Stimulated activated naive CD8-positive, alpha-beta T cell treated with anti-CD3 and anti-CD28 coated beads, Interleukin-15, Interleukin-2, amounts not matched to agents 100 ng/mL and 50 ng/mL, for 24 hours (primary cell): ENCODE data around the gene DDX56.

Experiments used
- H3K27ac Mint-ChIP-seq: one replicate; pipeline ENCODE4 v1.8.0; 2021; ENCODE audit warnings: mild to moderate bottlenecking, mixed read lengths
- H3K27me3 Mint-ChIP-seq: one replicate; pipeline ENCODE4 v1.8.0; 2021; ENCODE audit warnings: mixed read lengths
- H3K36me3 Mint-ChIP-seq: one replicate; pipeline ENCODE4 v1.8.0; 2021; ENCODE audit warnings: low read depth, mixed read lengths
- H3K4me1 Mint-ChIP-seq: one replicate; pipeline ENCODE4 v1.8.0; 2021; ENCODE audit warnings: low read depth, mixed read lengths
- H3K4me3 Mint-ChIP-seq: one replicate; pipeline ENCODE4 v1.8.0; 2021; ENCODE audit warnings: mild to moderate bottlenecking, mixed read lengths
- H3K9me3 Mint-ChIP-seq: one replicate; pipeline ENCODE4 v1.8.0; 2021; ENCODE audit warnings: mixed read lengths

DDX56 gene

DNA sequence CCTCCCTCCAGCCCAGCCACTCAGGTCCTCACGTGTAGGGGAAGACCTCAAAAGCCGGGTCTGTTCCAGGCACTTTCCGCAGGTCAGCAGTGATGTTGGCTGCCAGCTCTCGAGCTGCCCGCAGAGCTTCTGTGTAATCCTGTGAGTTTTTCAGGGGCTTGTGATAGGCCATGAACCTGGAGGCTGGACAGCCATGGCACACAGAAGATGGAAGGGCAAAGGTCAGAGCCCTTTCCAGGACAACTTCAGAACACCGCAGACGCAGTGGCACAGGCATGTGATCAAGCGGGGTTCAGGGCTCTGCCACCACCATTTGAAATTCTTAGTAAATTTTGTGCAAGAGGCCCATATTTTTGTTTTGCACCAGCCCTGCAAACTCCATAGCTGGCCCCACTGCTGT is 56.5 kb downstream of the DDX56 start:
- no peaks in the 10 kb centered on the region for H3K27me3 Mint-ChIP-seq
- no peaks in the 10 kb centered on the region for H3K9me3 Mint-ChIP-seq
- no peaks in the 10 kb centered on the region for H3K36me3 Mint-ChIP-seq
- no peak overlapping the region for H3K4me3 Mint-ChIP-seq
- no peaks in the 10 kb centered on the region for H3K4me1 Mint-ChIP-seq
- H3K27ac Mint-ChIP-seq, result no peak overlapping the region
